Stomach (tissue), 19 donors: ENCODE results near the gene EPS8L2. TPM values are rescaled to one million over a fixed set of nuclear protein-coding genes. Genes with fewer than 3 reads are reported as not detected.

Source experiments
- DNase-seq, 2 donors: peaks; one replicate each; pipeline versions ENCODE4 v3.0.0 to v3.0.0-alpha.2; 2013 to 2019
- H3K27ac ChIP-seq, 5 donors: fragments of 200-600 bp in 4 of 5; sonication (generic) in 4 of 5; one replicate each; pipeline ENCODE4 v1.5.1; 2013 to 2019; ENCODE audit warnings: mild to moderate bottlenecking in 1 of 5, moderate library complexity in 1 of 5
- H3K27me3 ChIP-seq, 3 donors: fragments of 200-600 bp; sonication (generic); one replicate each; pipeline ENCODE4 v1.5.1; 2017 to 2019; ENCODE audit warnings: mixed run types in 1 of 3
- H3K36me3 ChIP-seq, 4 donors: fragments of 200-600 bp; sonication (generic); 1 replicate in 3 of 4; 2 replicates in 1 of 4; pipeline ENCODE4 v1.5.1; 2016 to 2019
- H3K4me1 ChIP-seq, 4 donors: fragments of 200-600 bp; sonication (generic); one replicate each; pipeline ENCODE4 v1.5.1; 2016 to 2019
- H3K4me3 ChIP-seq, 4 donors: fragments of 200-600 bp; sonication (generic) in 3 of 4; one replicate each; pipeline ENCODE4 v1.5.1; 2016 to 2019; ENCODE audit warnings: mild to moderate bottlenecking in 1 of 4
- H3K9me3 ChIP-seq, 4 donors: fragments of 200-600 bp; sonication (generic); one replicate each; pipeline ENCODE4 v1.5.1; 2016 to 2019
- EP300 ChIP-seq: sonication (generic); formaldehyde crosslinking; IDR thresholded peaks from one replicate; pipeline ENCODE4 v1.6.1; 2017; ENCODE audit warnings: antibody characterized with exemption
- POLR2A ChIP-seq, 4 donors: fragments of 450-650 bp; IDR thresholded peaks; one replicate each; pipeline ENCODE4 v1.6.1; 2016; ENCODE audit warnings: antibody characterized with exemption in 4 of 4, control low read depth in 2 of 4, mild to moderate bottlenecking in 1 of 4, moderate library complexity in 1 of 4
- POLR2AphosphoS5 ChIP-seq, 3 donors: sonication (generic); formaldehyde crosslinking; IDR thresholded peaks; one replicate each; pipeline ENCODE4 v1.6.1; 2016; ENCODE audit warnings: antibody characterized with exemption in 3 of 3
- WGBS, 5 donors: extraction: QIAGEN DNeasy Blood & Tissue Kit in 3 of 5; methylation state at CpG; one replicate each; pipeline versions ENCODE4 v1.1.5 to v1.1.7; 2013 to 2018; 5-methylcytosine and 5-hydroxymethylcytosine counted together
- intact Hi-C: fragments of 100-400 bp; cut with DNase I; formaldehyde crosslinking; loops from one replicate; pipeline ENCODE4 v1.15.1; 2023; ENCODE audit warnings: low total_unique reads
- long read RNA-seq, 10 donors: transcript quantifications; one replicate each; lab custom pipeline, GENCODE V29; 2026
- polyA plus RNA-seq, 3 donors: library from polyadenylated mRNA; stranded (reverse); fragments of 200-250 nt; gene quantifications; one replicate each; pipeline ENCODE4 v1.2.3, GENCODE V29; 2013
- total RNA-seq, 5 donors: library from RNA; depleted of rRNA; stranded (reverse); fragments of >200 nt; gene quantifications; one replicate each; pipeline versions ENCODE4 v1.1.0 to v1.2.3, GENCODE V29; 2014 to 2016
- TF ChIP-seq, protein P1 (sequence below), 7 experiments: fragments of 450-650 bp in 4 of 7; fragments of 200-600 bp in 3 of 7; sonication (generic) in 3 of 7; IDR thresholded peaks; one replicate each; pipeline ENCODE4 v1.5.1; 2016 to 2019; ENCODE audit warnings: antibody characterized with exemption in 7 of 7, control low read depth in 2 of 7, mild to moderate bottlenecking in 1 of 7
- donor health status: healthy with polysubstance abuse.
- donor health status: Bipolar disorder and iron deficiency.
- donor health status: healthy.

The EPS8L2 gene
- total RNA-seq: 100 to 1,000 TPM in 4 of 5 donors, 10 to 100 TPM in 1; 45.0 to 617 (median 306) TPM
- polyA plus RNA-seq: 100 to 1,000 TPM in 1 of 3 donors, 10 to 100 TPM in 2; 91.5 to 190 (median 96.2) TPM
- long read RNA-seq, donor 1, partial matches to known transcripts: 0 of 5 reads
- long read RNA-seq, donor 1, other reads (novel, unspliced or antisense): 0 of 5 reads
- long read RNA-seq, donor 2, partial matches to known transcripts: 0 of 3 reads
- long read RNA-seq, donor 2, other reads (novel, unspliced or antisense): 0 of 3 reads
- long read RNA-seq, donor 3, partial matches to known transcripts: 0 of 4 reads
- long read RNA-seq, donor 3, other reads (novel, unspliced or antisense): 0 of 4 reads
- long read RNA-seq, donor 4: 0 reads
- long read RNA-seq, donor 5, partial matches to known transcripts: 0 of 4 reads
- long read RNA-seq, donor 5, other reads (novel, unspliced or antisense): 0 of 4 reads
- long read RNA-seq, donor 6, transcript EPS8L2-201 (21 exons, 3,148 nt): major isoform, 5 of 8 reads
- long read RNA-seq, donor 6, partial matches to known transcripts: 0 of 8 reads
- long read RNA-seq, donor 6, other reads (novel, unspliced or antisense): 0 of 8 reads
- long read RNA-seq, donor 7, partial matches to known transcripts: 24 of 29 reads
- long read RNA-seq, donor 7, other reads (novel, unspliced or antisense): 0 of 29 reads
- long read RNA-seq, donor 8, partial matches to known transcripts: 16 of 22 reads
- long read RNA-seq, donor 8, other reads (novel, unspliced or antisense): 0 of 22 reads
- long read RNA-seq, donor 9, partial matches to known transcripts: 0 of 4 reads
- long read RNA-seq, donor 9, other reads (novel, unspliced or antisense): 0 of 4 reads
- long read RNA-seq, donor 10, partial matches to known transcripts: 0 of 4 reads
- long read RNA-seq, donor 10, other reads (novel, unspliced or antisense): 0 of 4 reads

DNA sequence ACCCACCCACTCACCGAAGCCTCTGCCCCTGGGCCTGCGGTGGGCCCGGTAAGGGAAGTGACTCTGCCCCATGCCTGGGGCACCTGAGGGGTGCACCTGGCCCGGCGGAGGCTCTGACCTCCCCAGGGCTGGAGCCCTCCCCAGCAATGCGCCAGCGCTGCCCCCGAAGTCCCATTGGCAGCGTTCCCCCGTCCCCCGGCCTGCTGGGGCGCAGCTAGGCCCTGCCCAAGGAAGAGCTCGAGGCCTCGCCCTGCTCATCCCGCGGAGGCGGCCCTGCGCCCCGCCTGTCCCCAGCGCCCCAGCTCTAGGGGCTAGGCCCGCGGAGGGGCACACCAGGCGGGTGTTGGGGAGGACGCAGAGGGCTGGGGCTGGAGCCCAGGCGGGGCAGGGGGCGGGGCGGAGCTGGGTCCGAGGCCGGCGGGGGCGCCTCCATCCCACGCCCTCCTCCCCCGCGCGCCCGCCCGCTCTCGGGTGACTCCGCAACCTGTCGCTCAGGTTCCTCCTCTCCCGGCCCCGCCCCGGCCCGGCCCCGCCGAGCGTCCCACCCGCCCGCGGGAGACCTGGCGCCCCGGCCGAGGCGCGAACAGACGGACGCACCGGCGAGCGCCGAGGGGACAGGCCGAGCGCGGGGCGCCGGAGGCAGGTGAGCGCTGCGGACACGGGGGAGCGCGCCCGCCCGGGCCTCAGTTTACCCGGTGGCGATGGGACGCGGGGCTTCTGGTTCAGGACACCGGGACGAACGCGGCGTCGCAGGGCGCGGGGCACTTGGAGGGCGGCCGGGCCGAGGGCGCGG is at the start of gene EPS8L2:
EPS8L2 (plus strand) TSS at position 586 of the 793 bp plus-strand sequence. CDS start 3,177 bp downstream, outside the sequence.
- peaks cover 61 to 91% (median 88%) of the 10 kb centered on the region in 4 donors for H3K4me1 ChIP-seq
- DNase-seq: peak; percentile 80 to 82
- TF ChIP-seq POLR2AphosphoS5 (IDR thresholded peaks at IDR 0.05) (no peak), EP300 (no peak), POLR2A (IDR thresholded peaks at IDR 0.05) (no peak)
- TF ChIP-seq, protein P1, sequence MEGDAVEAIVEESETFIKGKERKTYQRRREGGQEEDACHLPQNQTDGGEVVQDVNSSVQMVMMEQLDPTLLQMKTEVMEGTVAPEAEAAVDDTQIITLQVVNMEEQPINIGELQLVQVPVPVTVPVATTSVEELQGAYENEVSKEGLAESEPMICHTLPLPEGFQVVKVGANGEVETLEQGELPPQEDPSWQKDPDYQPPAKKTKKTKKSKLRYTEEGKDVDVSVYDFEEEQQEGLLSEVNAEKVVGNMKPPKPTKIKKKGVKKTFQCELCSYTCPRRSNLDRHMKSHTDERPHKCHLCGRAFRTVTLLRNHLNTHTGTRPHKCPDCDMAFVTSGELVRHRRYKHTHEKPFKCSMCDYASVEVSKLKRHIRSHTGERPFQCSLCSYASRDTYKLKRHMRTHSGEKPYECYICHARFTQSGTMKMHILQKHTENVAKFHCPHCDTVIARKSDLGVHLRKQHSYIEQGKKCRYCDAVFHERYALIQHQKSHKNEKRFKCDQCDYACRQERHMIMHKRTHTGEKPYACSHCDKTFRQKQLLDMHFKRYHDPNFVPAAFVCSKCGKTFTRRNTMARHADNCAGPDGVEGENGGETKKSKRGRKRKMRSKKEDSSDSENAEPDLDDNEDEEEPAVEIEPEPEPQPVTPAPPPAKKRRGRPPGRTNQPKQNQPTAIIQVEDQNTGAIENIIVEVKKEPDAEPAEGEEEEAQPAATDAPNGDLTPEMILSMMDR (IDR thresholded peaks at IDR 0.05): no peak
- intact Hi-C loops: no loop called here
- 0 to 25% (median 5%) methylated on average over 9 to 89 of the region's 90 CpGs for WGBS, 5 donors
- H3K9me3 ChIP-seq: no peaks in the 10 kb centered on the region
- H3K36me3 ChIP-seq: peaks cover under 1 to 27% (median 17%) of the 10 kb centered on the region in 4 donors
- peak within 1 kb of the TSS; percentile 89 to 95 (median 91) for H3K27ac ChIP-seq
- H3K4me3 ChIP-seq: peak within 1 kb of the TSS; percentile 56 to 60 (median 60)
- peaks cover 0 to 51% (median 11%) of the 10 kb centered on the region in 3 donors for H3K27me3 ChIP-seq

GRCh38 chr11:656426-656825 is 49.6 kb upstream of the EPS8L2 start:
- peaks cover 5 to 14% (median 7%) of the 10 kb centered on the region in 4 donors for H3K4me1 ChIP-seq
- no peak for DNase-seq
- H3K9me3 ChIP-seq: no peaks in the 10 kb centered on the region
- WGBS, 5 donors: 87 to 94% (median 92%) methylated on average over 12 to 14 of the region's 14 CpGs
- peaks cover 6 to 82% (median 62%) of the 10 kb centered on the region in 4 donors for H3K36me3 ChIP-seq
- no peaks in the 10 kb centered on the region for H3K27me3 ChIP-seq
- intact Hi-C loops: no loop called here
- no peak overlapping the region for H3K4me3 ChIP-seq
- TF ChIP-seq, protein P1 (IDR thresholded peaks at IDR 0.05): no peak
- TF ChIP-seq POLR2A (IDR thresholded peaks at IDR 0.05) (no peak), POLR2AphosphoS5 (IDR thresholded peaks at IDR 0.05) (no peak), EP300 (no peak)
- no peak overlapping the region for H3K27ac ChIP-seq

- Histone ChIP-seq H3K4me1 (peaks cover 5 to 14% (median 7%) of the 10 kb centered on the region in 4 donors), H3K27me3 (no peaks in the 10 kb centered on the region), H3K4me3 (no peak overlapping the region), H3K27ac (no peak overlapping the region), H3K9me3 (no peaks in the 10 kb centered on the region), H3K36me3 (peaks cover 6 to 83% (median 63%) of the 10 kb centered on the region in 4 donors)
- intact Hi-C loops: no loop called here
- TF ChIP-seq POLR2AphosphoS5 (IDR thresholded peaks at IDR 0.05) (no peak), POLR2A (IDR thresholded peaks at IDR 0.05) (no peak), EP300 (no peak)
- WGBS, 5 donors: 80 to 86% (median 84%) methylated on average over 5 to 7 of the region's 7 CpGs
- no peak for DNase-seq
Observed at GRCh38 chr11:656866-657265, 49.2 kb upstream of the EPS8L2 start.

DNA sequence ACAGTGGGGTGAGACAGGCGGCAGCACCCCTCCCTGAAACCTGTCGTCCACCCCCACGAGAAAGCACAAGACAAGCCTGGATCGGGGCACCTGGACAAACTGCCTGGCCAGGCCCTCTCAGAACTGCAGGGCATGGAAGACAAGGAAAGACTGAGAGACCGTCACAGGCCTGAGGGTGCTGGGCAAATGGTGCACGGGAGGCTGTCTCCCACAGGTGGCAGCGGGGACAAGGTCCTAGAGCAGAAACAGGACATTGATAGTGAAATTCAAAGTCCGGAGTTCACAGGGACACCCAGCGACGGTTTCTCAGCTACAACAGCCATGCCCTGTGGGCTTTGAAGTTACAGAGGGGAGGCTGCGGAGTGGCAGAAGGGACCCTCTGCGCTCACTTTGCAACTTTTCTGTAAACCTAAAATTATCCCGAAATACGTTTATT is 48.3 kb upstream of the EPS8L2 start:
- H3K9me3 ChIP-seq: no peaks in the 10 kb centered on the region
- WGBS, 5 donors: 72 to 91% (median 86%) methylated on average over 14 of the region's 14 CpGs
- DNase-seq: no peak
- H3K27me3 ChIP-seq: no peaks in the 10 kb centered on the region
- H3K4me3 ChIP-seq: no peak overlapping the region
- no peak overlapping the region for H3K27ac ChIP-seq
- no peak for TF ChIP-seq EP300
- no peak for TF ChIP-seq POLR2A (IDR thresholded peaks at IDR 0.05)
- TF ChIP-seq, protein P1 (IDR thresholded peaks at IDR 0.05): no peak
- no peak for TF ChIP-seq POLR2AphosphoS5 (IDR thresholded peaks at IDR 0.05)
- H3K4me1 ChIP-seq: peaks cover 5 to 14% (median 9%) of the 10 kb centered on the region in 4 donors
- H3K36me3 ChIP-seq: peaks cover 6 to 83% (median 63%) of the 10 kb centered on the region in 4 donors
- intact Hi-C loops: no loop called here
